Measurements from ENCODE around the gene NOX5. TPM values are rescaled to one million over a fixed set of nuclear protein-coding genes. Genes with fewer than 3 reads are reported as not detected.

NOX5 gene
- total and polyA plus RNA-seq, 2 of the 13 experiments (the other 11 are each of a cell fraction or from before 2014, with no cell fraction given) = not detected

DNA sequence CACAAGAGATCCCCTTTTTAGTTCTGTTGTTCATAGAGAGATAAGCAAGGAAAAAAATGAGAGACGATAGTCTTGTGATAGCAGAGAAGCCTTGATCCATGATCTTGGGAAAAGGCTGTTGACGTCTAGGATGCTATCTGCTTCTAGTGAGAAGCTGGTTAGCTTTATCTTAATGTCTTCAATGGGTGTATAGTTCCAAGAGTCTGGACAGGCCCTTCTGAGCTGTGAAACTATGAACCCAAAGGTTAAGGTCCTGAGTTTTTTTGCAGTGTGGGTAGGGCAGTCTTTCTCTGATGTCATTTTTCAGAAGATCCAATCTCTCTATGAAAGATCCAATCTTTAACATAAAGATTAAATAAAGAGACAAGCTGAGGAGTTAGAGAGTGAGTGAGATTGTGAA, 10.5 kb upstream of the NOX5 start:
- ATAC-seq = no peak
- ChIA-PET POLR2A (no interaction called here), CTCF (ENCODE audit: low intra/inter-chr PET ratio, low total read pairs) (no interaction called here)
- Histone ChIP-seq H3K4me3 (replicated peaks in 1 of 3; ENCODE audit: insufficient read depth in 1 of 3, low read depth in 2 of 3, low read length in 3 of 3) (no peak overlapping the region), H3K9me3 (ENCODE audit: low read length) (peaks cover 18% of the 10 kb centered on the region), H3K4me1 (ENCODE audit: insufficient read depth, low read length) (no peaks in the 10 kb centered on the region), H3K27ac (ENCODE audit: extremely low read length, insufficient read depth, low read length) (no peak overlapping the region), H4K20me1 (ENCODE audit: insufficient read depth, low read length) (no peaks in the 10 kb centered on the region; the same call in 1 of the 2 replicates), H3K36me3 (replicated peaks in 1 of 2; ENCODE audit: control insufficient read depth in 1 of 2, insufficient read depth in 2 of 2, low read length in 2 of 2) (no peaks in the 10 kb centered on the region), H3K79me2 (ENCODE audit: insufficient read depth, low read length) (no peaks in the 10 kb centered on the region), H3K27me3 (ENCODE audit: control insufficient read depth in 1 of 2, insufficient read depth in 2 of 2, low read length in 2 of 2) (no peaks in the 10 kb centered on the region; a peak in 2 of 5 replicates), H2AFZ (ENCODE audit: low read length) (no peak overlapping the region), H3K9ac (ENCODE audit: insufficient read depth, low read depth, low read length) (no peak overlapping the region), H3K4me2 (ENCODE audit: low read depth, low read length) (no peak overlapping the region)
- no peak for FAIRE-seq
- in situ Hi-C loops (cut with HindIII; ENCODE audit: extremely low pct_ligation_motif_present, low pct_unique_long_range_greater_than_20kb) = no loop called here
- BruUV-seq (replicated peaks) = no TSS peak
- TF ChIP-seq ZNF207 (IDR thresholded peaks at IDR 0.05; ENCODE audit: borderline replicate concordance) (no peak), HNF4A (CRISPR knock-in tag; IDR thresholded peaks at IDR 0.05) (no peak), SETDB1 (CRISPR knock-in tag; IDR thresholded peaks at IDR 0.05; ENCODE audit: borderline replicate concordance) (no peak), HMG20A (CRISPR knock-in tag; IDR thresholded peaks at IDR 0.05; ENCODE audit: borderline replicate concordance) (no peak), USF2 (IDR thresholded peaks at IDR 0.05; ENCODE audit: low read depth, low read length) (no peak), USF2 (CRISPR knock-in tag; IDR thresholded peaks at IDR 0.05; ENCODE audit: borderline replicate concordance) (no peak), SMC3 (IDR thresholded peaks at IDR 0.05; ENCODE audit: low read length) (no peak), KMT2A (CRISPR knock-in tag; IDR thresholded peaks at IDR 0.05) (no peak), NONO (IDR thresholded peaks at IDR 0.05) (no peak), NONO (CRISPR knock-in tag; conservative IDR thresholded peaks at IDR 0.05) (no peak), KDM1A (CRISPR knock-in tag; IDR thresholded peaks at IDR 0.05) (no peak), ZNF615 (CRISPR knock-in tag; IDR thresholded peaks at IDR 0.05; ENCODE audit: borderline replicate concordance) (no peak)
- intact Hi-C loops (cut with micrococcal nuclease; ENCODE audit: unreplicated experiment) = no loop called here
- DNase-seq (ENCODE audit: low spot score) = no peak
- WGBS (ENCODE audit: low lambda C conversion rate) = 2% methylated on average over 2 of the region's 2 CpGs
